Measurements from ENCODE around the gene CFAP97D2. TPM values are rescaled to one million over a fixed set of nuclear protein-coding genes. Genes with fewer than 3 reads are reported as not detected.
"Not testable (repeated sequence)": the region's sequence is repeated elsewhere in the genome, so short reads cannot be mapped to it uniquely, and the experiment has no call there.

Gene CFAP97D2
- not detected in 2 replicates for total RNA-seq

GRCh38 chr13:114179087-114179658 lies at the start of gene CFAP97D2:
CFAP97D2 (plus strand) TSS chr13:114179257; CDS start chr13:114179331, 74 bp downstream.
- DNase-seq (ENCODE audit: low read depth, low spot score) = no peak

- no peak for DNase-seq (ENCODE audit: low read depth, low spot score)
Observed at GRCh38 chr13:114129649-114130062, 49.4 kb upstream of the CFAP97D2 start.

DNA sequence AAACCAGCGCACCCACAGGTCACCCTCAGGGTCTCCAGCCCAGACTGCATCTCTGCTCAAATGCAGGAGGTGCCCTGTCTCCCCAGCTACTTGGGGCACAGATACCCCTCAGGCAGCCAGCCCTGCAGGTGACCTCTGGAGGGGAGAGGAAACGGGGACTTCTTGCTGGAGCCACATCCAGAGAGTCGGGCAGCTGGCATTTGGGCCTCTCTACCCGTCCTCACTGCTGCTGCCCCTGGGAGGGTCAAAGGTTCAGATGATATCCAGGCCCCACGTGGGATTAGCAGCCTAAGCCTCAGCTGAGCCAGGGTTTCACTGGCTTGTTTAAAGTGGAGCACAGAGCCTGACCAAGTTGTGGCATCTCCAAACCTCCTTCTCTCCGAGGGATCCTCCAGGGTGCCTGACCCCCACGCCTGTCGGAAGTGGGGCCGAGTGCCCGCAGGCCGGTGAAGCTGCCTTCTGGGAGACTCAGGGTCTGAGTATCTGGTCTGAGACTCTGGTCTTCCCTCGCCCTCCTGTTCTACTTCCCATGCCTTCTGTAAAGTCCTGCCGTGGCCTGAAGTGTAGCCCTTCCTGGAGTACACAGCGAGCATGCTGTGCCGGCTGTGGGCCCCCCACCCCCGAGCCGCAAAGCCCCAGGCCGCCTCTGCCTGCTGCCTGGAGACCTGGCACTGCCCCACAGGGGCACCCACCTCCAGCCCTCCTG lies 48.8 kb upstream of the CFAP97D2 start:
- DNase-seq (ENCODE audit: low read depth, low spot score) = no peak

DNA sequence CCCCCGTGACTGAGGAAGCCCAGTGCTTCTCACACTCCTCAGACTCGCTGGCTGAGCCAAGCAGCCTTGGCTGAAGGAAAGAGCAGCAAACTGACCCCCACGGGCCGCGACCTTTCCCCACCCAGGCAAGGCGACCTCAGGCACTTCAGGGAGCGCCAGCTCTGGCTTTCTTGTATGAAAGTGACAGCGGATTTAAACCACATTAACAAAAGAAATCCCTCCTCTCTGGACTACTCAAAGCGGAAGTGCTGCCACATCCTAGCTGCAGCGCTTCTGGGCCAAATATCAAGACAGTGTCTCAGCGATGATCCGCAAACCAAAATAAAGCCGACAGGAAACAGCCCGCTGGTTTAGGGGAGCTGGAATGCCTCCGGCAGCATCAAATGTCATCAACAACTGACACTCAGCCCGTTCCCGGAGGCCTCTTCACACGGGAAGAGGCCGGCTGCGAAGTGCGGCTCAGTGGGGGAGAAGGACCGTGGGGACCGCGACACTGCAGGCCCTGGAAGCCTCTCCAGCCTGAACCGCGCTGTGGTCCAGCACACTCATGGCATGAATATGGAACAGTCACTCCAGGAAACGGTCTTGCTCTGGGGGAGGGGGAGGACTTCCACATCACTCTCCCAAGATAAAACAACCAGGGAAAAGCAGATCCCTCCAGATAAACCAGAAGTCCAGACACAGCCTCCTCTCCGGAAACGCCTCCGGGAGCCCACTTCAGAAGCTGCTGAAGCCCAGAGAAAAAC lies 48.0 kb upstream of the CFAP97D2 start:
- peak; percentile 36 for DNase-seq (ENCODE audit: low read depth, low spot score)

DNA sequence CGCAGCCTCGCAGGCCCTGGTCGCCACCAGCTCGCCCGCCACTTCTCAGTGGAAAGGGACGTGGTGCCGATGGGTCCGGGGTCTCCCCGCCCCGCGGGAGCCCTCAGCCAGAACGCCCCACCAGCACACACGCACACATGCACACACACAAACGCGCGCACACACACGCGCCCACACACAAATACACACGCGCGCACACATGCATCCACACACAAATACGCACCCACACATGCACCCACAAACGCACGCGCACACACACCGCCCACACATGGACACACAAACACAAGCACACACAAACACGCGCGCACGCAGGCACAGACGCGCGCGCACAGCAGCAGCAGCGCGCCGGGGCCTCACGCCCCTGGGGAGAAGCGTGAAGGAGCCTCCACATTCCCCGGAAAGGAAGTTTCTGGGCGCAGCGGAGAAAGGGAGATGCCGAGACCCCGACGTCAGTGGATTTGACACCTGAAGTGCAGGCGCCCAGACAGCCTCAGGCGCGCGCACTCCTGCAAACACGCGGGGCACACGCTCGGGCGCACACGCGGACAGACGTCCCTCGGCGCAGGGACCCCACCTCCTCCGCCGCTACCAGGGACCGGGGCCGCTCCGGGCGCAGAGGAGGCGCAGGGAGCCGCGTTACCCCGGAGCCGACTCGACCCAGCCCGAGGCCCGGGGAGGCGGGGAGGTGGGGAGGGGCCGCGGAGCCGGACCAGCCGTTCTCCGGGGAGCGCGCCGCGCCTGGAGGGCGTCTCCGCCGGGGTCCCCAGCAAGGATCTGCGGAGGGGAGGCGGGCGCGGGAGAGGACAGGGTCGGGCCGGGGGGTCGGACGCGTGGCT lies 47.3 kb upstream of the CFAP97D2 start:
- no peak for DNase-seq (ENCODE audit: low read depth, low spot score)

DNA sequence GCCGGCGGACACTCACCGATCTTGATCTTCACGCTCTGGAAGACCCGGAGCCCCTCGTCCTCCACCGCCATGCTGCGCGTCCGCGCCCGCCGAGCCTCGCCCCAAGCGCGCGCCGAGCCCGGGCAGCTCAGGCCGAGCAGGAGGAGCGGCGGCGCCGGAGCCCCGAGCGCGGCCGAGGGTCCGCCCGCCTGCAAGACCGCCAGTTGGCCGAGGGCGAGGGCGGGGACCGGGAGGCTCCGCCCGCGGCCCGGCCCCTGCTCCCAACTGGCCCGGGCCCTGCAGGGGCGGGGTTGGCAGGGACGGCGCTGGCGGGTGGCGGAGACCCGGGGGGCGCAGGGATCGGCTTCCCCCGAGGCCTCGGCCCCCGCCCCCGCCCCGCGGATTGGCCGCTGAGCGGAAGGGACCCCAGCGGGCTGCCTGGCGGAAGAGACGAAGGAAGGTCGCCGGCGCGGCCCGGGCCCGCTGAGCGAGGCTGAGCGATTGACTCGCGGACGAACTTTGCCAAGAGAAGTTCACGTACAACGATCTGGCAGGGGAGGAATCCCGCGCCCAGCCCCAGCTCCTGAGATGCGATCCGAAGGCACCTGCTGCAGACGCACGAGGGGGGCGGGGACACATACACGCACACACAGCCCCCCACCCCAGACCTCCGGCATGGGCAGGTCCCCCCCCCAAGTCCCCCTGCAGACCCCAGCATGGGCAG lies 46.5 kb upstream of the CFAP97D2 start, which contains the start of gene RASA3:
Gene RASA3 (minus strand): TSS at position 205 of the 703 bp plus-strand sequence. CDS start 134 bp downstream, at position 71.
- peak; percentile 59 for DNase-seq (ENCODE audit: low read depth, low spot score)

DNA sequence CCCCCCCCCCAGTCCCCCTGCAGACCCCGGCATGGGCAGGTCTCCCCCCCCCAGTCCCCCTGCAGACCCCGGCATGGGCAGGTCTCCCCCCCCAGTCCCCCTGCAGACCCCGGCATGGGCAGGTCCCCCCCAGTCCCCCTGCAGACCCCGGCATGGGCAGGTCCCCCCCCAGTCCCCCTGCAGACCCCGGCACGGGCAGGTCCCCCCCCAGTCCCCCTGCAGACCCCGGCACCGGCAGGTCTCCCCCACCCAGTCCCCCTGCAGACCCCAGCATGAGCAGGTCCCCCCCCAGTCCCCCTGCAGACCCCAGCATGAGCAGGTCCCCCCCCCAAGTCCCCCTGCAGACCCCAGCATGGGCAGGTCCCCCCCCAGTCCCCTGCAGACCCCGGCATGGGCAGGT lies 45.9 kb upstream of the CFAP97D2 start:
- DNase-seq (ENCODE audit: low read depth, low spot score) = not testable (repeated sequence)

DNA sequence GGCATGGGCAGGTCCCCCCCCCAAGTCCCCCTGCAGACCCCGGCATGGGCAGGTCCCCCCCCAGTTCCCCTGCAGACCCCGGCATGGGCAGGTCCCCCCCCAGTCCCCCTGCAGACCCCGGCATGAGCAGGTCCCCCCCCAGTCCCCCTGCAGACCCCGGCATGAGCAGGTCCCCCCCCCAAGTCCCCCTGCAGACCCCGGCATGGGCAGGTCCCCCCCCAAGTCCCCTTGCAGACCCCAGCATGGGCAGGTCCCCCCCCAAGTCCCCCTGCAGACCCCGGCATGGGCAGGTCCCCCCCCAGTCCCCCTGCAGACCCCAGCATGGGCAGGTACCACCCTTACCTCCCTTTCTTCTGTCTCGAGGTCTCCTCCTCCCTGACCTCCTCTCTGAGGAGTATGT lies 45.5 kb upstream of the CFAP97D2 start:
- not testable (repeated sequence) for DNase-seq (ENCODE audit: low read depth, low spot score)

GRCh38 chr13:114134111-114134943 lies 44.7 kb upstream of the CFAP97D2 start:
- DNase-seq (ENCODE audit: low read depth, low spot score) = no peak

- DNase-seq (ENCODE audit: low read depth, low spot score) = no peak
Observed at GRCh38 chr13:114134944-114135610, 44.0 kb upstream of the CFAP97D2 start.

GRCh38 chr13:114135731-114136171 lies 43.3 kb upstream of the CFAP97D2 start:
- DNase-seq (ENCODE audit: low read depth, low spot score) = no peak

GRCh38 chr13:114136576-114136975 lies 42.5 kb upstream of the CFAP97D2 start:
- DNase-seq (ENCODE audit: low read depth, low spot score) = no peak

GRCh38 chr13:114140131-114140905 lies 38.7 kb upstream of the CFAP97D2 start:
- DNase-seq (ENCODE audit: low read depth, low spot score) = no peak

DNA sequence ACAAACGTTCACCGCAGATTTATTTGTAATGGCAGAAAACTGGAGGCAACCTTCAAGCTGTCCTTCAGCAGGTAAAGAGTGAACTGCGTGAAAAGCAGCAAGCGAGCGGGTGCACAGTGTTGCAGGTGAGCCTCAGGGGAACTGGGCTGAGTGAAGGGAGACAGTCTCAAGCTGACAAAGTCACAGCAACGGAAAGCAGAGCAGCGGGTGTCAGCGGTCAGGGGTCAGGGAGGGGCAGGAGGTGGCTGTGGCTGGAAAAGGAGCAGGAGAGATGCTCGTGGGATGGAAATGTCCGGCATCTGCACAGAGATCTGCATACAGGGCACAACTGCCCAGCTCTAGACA lies 38.2 kb upstream of the CFAP97D2 start:
- no peak for DNase-seq (ENCODE audit: low read depth, low spot score)

DNA sequence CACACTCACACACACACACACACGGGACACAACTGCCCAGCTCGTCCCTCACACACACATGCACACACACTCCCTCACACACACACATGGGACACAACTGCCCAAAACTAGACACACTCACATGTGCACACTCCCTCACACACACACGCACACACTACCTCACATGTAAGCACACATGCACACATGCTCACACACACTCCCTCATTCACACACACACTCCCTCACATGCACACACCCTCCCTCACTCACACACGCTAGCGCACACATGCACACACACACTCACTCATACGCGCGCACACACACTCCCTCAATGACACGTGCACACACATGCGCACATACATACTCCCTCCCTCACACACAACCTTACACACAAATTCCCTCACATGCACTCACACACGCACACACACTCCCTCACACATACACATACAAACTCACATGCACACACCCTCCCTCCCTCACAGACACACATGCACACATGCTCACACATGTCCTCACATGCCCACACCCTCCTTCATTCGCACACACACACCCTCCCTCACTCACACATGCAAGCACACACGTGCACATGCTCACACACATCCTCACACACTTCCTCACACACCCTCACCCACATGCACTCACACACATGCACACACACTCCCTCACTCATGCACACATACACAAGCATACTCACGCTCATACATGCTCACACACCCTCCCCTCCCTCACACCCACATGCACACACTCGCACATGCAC lies 37.6 kb upstream of the CFAP97D2 start:
- DNase-seq (ENCODE audit: low read depth, low spot score) = no peak

DNA sequence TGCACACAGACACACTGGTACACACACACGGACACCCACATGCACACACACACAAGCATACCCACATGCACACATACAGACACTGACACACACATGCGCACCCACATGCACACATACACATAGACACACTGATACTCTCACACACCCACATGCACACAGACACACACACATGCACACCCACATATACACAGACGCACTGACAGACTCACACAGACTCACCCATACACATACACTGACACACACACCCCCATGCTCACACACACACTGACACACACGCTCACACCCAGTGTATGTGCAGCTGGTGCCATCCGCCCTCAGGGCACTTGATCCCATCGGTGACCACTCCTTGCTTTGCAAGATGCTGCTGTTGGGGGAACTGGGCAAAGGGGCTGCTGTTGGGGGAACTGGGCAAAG lies 36.9 kb upstream of the CFAP97D2 start:
- DNase-seq (ENCODE audit: low read depth, low spot score) = no peak

DNA sequence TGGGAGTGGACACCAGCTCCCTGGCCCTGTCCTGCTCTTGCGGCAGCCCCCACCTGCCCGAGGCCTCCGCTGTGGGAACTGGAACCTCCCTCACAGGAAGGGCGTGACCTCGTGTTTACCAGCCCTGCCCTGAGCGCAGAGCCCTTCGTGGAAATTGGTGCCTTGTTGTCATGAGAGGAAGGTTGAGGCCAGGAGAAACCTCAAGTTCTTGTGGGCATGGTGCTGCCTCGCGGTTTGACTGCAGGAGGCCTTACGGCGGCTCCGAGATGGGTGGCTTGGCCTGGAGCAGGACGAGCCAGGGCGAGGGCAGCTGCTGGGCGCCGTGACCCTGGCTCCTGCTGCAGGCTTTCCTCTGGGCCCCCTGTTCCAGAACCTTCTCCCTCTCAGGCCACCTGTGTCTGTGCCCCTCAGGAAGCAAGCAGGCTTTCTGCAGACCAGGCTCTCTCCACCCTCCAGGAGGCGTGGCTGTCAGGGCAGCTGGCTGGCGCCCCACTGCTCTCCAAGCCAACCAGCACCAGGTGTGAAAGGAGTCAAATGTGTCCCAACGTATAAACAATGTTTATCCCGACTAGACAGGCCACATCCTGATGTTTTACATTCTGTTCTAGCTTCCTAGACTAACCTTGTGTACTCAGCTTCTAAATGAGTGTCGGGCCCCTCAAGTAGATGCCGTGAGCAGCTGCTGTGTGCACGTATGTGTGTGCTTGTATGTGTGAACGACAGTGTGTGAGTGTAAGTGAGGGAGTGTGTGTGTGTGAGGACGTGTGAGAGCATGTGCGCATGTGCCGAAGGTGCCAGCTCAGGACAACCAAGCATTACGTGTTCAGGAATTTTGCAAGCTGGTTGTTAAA lies 36.2 kb upstream of the CFAP97D2 start:
- DNase-seq (ENCODE audit: low read depth, low spot score) = no peak
